ENCODE measurements around the gene SF1. TPM values are rescaled to one million over a fixed set of nuclear protein-coding genes. Genes with fewer than 3 reads are reported as not detected.

The SF1 gene
- total and polyA plus RNA-seq, 2 experiments from 2014 or later = 62.2 to 81.6 TPM

DNA sequence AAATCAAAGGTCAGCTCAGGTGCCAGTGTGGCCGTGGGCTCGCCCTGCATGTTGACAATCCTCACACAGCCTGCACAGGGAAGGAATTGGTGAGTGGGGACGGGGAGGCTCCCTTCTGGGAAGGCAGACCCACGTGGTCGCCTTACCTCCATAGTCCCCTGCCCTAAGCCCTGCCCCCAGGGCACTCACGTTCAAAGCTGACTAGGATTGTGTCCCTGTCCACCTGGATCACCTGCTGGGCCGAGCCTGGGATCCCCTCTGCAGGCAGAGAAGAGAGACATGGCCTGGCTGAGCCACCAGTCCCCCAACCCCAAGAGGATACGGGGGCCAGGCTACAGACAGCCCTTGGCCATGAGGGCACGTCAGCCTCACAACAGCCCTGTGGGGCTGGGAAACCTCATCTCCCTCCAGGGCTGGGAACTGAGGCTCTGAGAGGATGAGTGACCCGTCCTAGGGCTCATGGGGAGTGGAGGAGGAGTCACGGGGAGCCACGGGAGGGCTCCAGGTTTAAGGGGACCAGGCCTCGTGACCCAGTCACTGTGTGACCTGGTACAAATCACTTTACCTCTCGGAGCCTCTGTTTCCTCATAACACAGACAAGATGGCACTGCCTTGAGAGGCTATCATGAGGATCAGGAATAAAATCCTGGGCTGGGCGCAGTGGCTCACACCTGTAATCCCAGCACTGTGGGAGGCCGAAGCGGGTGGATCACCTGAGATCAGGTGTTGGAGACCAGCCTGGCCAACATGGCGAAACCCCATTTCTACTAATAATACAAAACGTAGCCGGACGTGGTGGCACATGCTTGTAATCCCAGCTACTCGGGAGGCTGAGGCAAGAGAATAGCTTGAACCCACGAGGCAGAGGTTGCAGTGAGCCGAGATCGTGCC is 12.1 kb upstream of the SF1 start:
- DNase-seq = no peak
- WGBS, 2 experiments (ENCODE audit: low coverage in 1 of 2, low lambda C conversion rate in 2 of 2, missing lambda C conversion rate in 2 of 2) = 85 to 88% methylated on average over 25 of the region's 25 CpGs
- no peaks in the 10 kb centered on the region for H3K9me2 ChIP-seq (ENCODE audit: insufficient read depth)
- no peaks in the 10 kb centered on the region for H3K9me3 ChIP-seq (ENCODE audit: low read depth)
- no peaks in the 10 kb centered on the region for H3K4me1 ChIP-seq (ENCODE audit: insufficient read depth)
- no peaks in the 10 kb centered on the region for H4K20me1 ChIP-seq (ENCODE audit: insufficient read depth)
- no peak overlapping the region for H2AFZ ChIP-seq
- no peak overlapping the region for H3K27ac ChIP-seq
- no peak overlapping the region for H3K4me2 ChIP-seq (ENCODE audit: unreplicated experiment)
- H3K4me3 ChIP-seq = no peak overlapping the region
- H3K79me2 ChIP-seq (ENCODE audit: insufficient read depth) = no peaks in the 10 kb centered on the region
- no peak overlapping the region for H3K9ac ChIP-seq
- TF ChIP-seq EZH2 (IDR thresholded peaks at IDR 0.05; ENCODE audit: insufficient read depth, poor library complexity, severe bottlenecking) (no peak), EZH2phosphoT487 (IDR thresholded peaks at IDR 0.05; ENCODE audit: insufficient read depth, low read depth) (no peak)
- in situ Hi-C loops (cut with MboI) = no loop called here
- no peaks in the 10 kb centered on the region for H3K27me3 ChIP-seq (replicated peaks; ENCODE audit: insufficient read depth)
- H3F3A ChIP-seq (ENCODE audit: insufficient read depth) = no peaks in the 10 kb centered on the region
- no peaks in the 10 kb centered on the region for H3K36me3 ChIP-seq (ENCODE audit: low read depth)

GRCh38 chr11:64789331-64790204 is 11.2 kb upstream of the SF1 start:
- Histone ChIP-seq H3K9me2 (ENCODE audit: insufficient read depth) (no peaks in the 10 kb centered on the region), H3F3A (ENCODE audit: insufficient read depth) (no peaks in the 10 kb centered on the region; the same call in 1 of the 2 replicates), H3K9me3 (ENCODE audit: low read depth) (no peaks in the 10 kb centered on the region), H3K9ac (no peak overlapping the region), H3K27me3 (replicated peaks; ENCODE audit: insufficient read depth) (no peaks in the 10 kb centered on the region), H3K4me3 (no peak overlapping the region), H3K79me2 (ENCODE audit: insufficient read depth) (no peaks in the 10 kb centered on the region), H3K4me1 (ENCODE audit: insufficient read depth) (no peaks in the 10 kb centered on the region), H3K36me3 (ENCODE audit: low read depth) (no peaks in the 10 kb centered on the region), H3K27ac (no peak overlapping the region), H3K4me2 (ENCODE audit: unreplicated experiment) (no peak overlapping the region), H4K20me1 (ENCODE audit: insufficient read depth) (no peaks in the 10 kb centered on the region), H2AFZ (no peak overlapping the region)
- in situ Hi-C loops (cut with MboI) = no loop called here
- no peak for DNase-seq
- WGBS, 2 experiments (ENCODE audit: low coverage in 1 of 2, low lambda C conversion rate in 2 of 2, missing lambda C conversion rate in 2 of 2) = 82 to 83% methylated on average over 15 of the region's 15 CpGs
- TF ChIP-seq EZH2phosphoT487 (IDR thresholded peaks at IDR 0.05; ENCODE audit: insufficient read depth, low read depth) (no peak), EZH2 (IDR thresholded peaks at IDR 0.05; ENCODE audit: insufficient read depth, poor library complexity, severe bottlenecking) (no peak)

DNA sequence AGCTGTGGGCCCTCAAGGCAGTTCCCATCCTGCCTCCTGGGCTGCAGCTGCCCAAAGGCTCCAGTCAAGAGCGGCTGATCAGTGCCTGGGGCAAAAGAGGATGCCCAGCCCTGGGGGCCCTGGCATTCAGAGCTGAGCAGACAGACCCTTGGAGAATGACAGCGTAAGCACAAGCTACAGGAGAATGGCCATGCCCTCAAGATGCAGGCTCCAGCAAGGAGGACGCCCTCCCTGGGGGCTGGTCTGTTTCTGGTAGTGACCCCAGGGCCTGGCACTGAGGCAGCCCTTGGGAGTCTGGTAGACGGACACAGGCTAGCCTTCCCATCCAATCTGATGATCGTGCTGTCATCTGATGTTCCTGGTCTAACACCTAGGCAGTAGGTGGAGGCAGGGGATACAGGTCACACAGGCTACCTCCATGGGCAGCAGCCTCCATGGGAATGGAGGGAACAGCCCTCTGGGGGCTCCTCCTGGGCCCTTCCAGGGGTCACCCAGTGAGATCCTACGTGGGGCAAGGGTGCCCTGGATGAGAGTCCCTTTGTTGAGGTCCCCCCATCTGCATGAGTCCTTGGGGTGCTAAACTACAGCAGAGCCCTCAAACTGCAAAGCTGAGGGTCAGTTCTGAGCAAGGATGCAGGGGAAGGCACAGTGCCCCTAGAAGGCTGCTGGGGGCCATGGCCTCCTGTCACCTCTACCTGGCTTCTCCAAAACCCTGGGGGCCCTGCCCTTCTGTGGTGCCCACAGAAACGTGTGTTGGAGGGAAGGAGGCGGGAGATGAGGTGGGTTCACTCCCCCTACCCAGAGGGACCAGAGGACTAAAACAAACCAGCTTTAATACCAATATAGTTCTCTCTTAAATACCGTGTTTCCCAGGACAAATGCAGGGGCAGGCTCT is 10.2 kb upstream of the SF1 start:
- H3K4me1 ChIP-seq (ENCODE audit: insufficient read depth) = no peaks in the 10 kb centered on the region
- DNase-seq = no peak
- no peaks in the 10 kb centered on the region for H3K27me3 ChIP-seq (replicated peaks; ENCODE audit: insufficient read depth)
- H3F3A ChIP-seq (ENCODE audit: insufficient read depth) = no peaks in the 10 kb centered on the region; the same call in 1 of the 2 replicates
- H3K4me3 ChIP-seq = no peak overlapping the region
- no peak overlapping the region for H3K9ac ChIP-seq
- H3K27ac ChIP-seq = no peak overlapping the region
- no peaks in the 10 kb centered on the region for H3K9me2 ChIP-seq (ENCODE audit: insufficient read depth)
- no peaks in the 10 kb centered on the region for H3K36me3 ChIP-seq (ENCODE audit: low read depth)
- no peaks in the 10 kb centered on the region for H4K20me1 ChIP-seq (ENCODE audit: insufficient read depth)
- no peak overlapping the region for H2AFZ ChIP-seq
- no peaks in the 10 kb centered on the region for H3K9me3 ChIP-seq (ENCODE audit: low read depth)
- 77 to 86% methylated on average over 9 of the region's 9 CpGs for WGBS, 2 experiments (ENCODE audit: low coverage in 1 of 2, low lambda C conversion rate in 2 of 2, missing lambda C conversion rate in 2 of 2)
- no peaks in the 10 kb centered on the region for H3K79me2 ChIP-seq (ENCODE audit: insufficient read depth)
- TF ChIP-seq EZH2phosphoT487 (IDR thresholded peaks at IDR 0.05; ENCODE audit: insufficient read depth, low read depth) (no peak), EZH2 (IDR thresholded peaks at IDR 0.05; ENCODE audit: insufficient read depth, poor library complexity, severe bottlenecking) (no peak)
- H3K4me2 ChIP-seq (ENCODE audit: unreplicated experiment) = no peak overlapping the region
- in situ Hi-C loops (cut with MboI) = no loop called here
